Globus pallidus (tissue), 1 donor: ENCODE measurements around the gene PROKR1.
"Not testable (repeated sequence)": the region's sequence is repeated elsewhere in the genome, so short reads cannot be mapped to it uniquely, and the experiment has no call there.

ENCODE experiments used
- DNase-seq: peaks from one replicate; pipeline ENCODE4 v3.0.0-alpha.2; 2015; ENCODE audit warnings: low spot score

PROKR1 gene

GRCh38 chr2:68643011-68643873, at the start of gene PROKR1:
Gene PROKR1 (plus strand): TSS chr2:68643579. CDS start chr2:68645822, 2,243 bp downstream.
- DNase-seq = no peak

GRCh38 chr2:68594041-68594440, 49.3 kb upstream of the PROKR1 start:
- DNase-seq = no peak

DNA sequence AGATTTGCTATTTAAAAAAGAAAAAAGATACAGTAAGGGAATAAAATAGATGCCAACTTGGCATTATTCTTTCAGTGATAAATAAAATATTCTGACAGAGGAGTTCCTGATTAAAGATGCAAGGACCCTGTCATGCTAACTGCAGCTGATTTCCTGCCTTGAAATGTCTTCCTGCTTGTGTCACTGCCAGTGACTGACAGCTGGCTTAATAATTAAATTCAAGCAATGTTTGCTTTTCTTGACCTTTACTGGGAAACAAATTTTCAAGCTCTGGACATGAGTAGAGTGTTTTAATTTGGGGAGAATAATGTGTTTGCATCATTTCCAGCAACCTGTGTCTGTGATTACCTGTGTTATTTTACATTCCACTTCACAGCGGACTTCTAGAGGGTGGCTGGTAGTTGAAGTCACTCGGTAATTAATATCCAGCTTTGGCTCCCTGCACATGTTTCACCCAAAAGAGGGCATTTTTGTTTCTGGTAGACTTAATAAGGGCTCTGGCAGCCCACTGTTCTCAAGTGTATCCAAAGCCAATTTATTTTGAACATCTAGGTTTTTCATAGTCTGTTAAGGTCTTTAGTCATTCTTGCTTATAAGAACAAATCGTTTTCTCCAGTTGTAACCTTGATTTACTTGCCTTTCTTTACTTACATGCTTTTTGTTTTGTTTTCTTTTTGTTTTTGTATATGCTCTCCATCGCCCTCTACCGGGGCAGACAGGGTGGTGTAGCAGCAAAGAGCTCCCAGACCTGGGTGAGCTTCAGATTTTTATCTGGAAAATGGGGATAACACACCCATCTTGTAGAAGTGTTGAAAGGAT, 48.5 kb upstream of the PROKR1 start:
- DNase-seq = peak; percentile 1

DNA sequence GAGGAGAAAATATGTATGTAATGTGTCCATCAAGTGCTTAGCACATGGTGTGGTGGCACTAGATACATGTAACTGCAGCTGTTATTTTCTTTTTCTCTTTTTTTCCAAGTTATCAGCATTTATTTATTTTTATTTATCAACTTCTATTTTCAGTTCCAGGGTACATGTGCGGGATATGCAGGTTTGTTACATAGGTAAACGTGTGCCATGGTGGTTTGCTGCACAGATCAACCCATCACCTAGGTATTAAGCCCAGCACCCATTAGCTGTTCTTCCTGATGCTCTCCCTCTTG, 47.9 kb upstream of the PROKR1 start:
- DNase-seq = not testable (repeated sequence)

GRCh38 chr2:68600495-68600894, 42.9 kb upstream of the PROKR1 start:
- not testable (repeated sequence) for DNase-seq

DNA sequence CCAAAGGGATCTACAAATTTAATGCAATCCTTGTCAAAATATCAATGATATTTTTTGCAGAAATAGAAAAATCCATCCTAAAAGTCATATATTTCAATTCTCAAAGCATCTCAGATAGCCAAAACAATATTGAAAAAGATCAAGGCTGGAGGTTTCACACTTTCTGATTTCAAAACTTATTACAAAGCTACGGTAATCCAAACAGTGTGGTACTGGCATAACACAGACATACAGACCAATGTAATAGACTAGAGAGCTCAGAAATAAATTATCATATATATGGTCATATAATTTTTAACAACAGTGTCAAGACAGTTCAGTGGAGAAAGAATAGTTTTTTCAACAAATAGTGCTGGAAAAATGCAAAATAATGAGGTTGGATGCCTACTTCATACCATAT, 40.3 kb upstream of the PROKR1 start:
- no peak for DNase-seq

DNA sequence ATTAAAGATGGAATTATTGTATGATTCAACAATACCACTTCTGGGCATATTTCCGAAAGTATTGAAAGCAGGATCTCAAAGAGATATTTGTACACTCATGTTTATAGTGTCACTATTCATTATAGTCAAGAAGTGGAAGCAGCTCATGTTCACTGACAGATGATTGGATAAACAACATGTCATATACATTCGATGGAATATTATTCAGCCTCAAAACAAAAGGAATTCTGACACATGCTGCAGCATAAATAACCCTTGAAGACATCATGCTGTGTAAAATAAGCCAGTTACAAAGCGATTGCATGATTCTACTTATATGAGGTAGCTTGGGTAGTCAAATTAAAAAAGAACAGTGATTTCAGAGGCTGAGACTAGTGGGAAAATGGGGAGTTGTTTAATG, 39.3 kb upstream of the PROKR1 start:
- DNase-seq = no peak

DNA sequence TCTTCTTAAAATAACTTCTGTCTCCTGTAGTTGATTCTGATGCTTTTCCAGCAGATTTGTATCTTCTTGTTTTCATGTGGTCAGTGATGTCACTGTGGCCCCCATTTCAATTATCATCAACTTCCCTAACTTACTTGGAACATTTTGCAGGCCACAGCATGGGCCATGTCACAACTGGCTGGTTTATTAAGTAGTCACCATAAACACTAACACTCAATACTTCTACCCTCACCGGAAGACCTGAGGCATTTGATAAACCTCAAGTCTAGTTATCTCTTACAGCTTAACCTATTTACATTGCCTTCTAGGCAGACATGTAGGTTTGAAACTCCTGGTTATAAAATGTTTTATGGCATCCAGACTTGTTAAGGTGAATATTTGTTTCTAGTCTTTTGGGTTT, 37.4 kb upstream of the PROKR1 start:
- DNase-seq = no peak

DNA sequence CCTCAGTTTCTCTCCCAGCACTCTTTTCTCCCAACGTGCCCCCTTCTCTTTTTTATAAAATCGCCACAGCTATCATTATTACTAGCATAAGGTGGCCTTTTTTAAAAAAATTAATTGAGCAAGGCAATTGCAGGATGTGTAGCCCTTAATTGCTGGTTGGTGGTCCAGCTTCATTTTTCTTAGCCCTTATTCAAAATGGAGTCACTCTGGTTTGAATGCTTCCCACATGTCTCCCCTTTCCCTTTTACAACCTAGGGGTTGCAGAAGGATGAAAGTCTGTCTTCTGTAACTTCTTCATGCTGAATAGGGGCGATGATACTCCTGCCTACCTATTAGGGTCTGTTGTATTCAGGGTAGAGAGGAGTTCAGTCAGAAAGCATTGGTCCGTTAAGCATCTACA, 36.6 kb upstream of the PROKR1 start:
- DNase-seq = no peak

DNA sequence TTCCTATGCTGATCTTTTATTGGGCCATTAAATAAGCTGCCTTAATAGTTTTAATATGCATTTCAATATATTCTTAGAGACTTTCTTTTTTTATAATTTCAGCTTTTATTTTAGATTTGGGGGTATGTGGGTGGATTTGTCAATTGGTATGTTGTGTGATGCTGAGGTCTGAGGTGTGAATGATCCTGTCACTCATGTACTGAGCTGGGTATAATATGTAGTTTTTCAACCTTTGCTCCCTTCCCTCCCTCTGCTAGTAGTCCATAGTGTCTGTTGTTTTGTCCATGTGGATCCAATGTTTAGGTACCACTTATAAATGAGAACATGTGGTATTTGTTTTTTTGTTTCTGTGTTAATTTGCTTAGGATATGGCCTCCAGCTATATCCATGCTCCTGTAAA, 35.5 kb upstream of the PROKR1 start:
- no peak for DNase-seq

- DNase-seq = no peak
Measured at GRCh38 chr2:68612765-68613519, 30.4 kb upstream of the PROKR1 start.

DNA sequence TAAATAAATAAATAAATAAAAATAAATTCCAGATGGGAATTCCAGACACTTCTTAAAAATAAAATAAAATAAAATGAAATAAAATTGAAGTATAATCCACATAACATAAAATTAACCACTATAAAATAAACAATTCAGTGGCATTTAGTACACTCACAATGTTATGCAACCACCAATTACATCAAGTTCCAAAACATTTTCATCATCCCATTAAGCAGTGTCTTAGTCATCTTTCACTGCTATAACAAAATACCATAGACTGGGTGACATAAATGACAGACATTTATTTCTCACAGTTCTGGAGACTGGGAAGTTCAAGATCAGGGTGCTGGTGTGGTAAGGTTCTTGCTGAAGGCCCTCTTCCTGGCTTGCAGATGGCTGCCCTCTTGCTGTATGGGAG, 22.6 kb upstream of the PROKR1 start:
- DNase-seq = no peak

GRCh38 chr2:68623820-68624219, 19.6 kb upstream of the PROKR1 start:
- no peak for DNase-seq

- no peak for DNase-seq
Measured at GRCh38 chr2:68627615-68628014, 15.8 kb upstream of the PROKR1 start.

DNA sequence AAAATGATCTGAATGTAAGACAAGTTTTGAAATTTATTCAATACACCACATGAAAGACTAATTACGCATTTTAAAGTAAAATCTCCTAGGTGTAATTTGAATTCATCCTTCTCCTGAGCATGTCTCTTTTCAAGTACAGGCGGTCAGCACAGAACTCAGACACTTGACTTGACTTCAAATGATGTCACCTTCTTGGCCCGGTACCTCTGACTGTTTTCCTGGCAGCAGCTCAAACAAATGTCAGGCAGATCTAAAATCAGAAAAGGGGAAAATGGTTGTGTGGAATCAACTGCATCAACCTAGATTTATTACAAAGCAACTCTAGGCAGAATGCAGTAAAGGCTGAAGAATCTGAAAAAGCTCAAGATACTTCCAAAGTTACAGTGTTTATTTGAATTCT, 11.4 kb upstream of the PROKR1 start:
- no peak for DNase-seq

DNA sequence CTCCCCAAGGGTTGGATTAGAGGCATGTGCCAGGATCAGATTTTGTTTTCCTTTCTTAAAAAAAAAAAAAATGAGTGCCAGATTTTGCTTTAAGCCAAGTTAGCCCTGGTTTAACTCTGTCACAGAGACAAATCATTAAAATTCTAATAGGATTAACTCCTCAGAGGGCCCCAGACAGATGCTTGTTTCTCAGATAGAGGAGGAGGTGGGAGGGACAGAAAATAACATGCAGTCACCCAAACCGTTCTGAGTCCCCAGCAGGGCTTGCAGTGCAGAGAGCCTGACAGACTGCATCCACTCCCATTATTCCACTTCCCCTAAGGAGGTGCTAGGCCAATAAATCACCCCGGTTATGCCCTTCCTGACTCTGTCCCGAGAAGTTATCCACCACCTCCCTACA, 6.3 kb upstream of the PROKR1 start:
- DNase-seq = no peak

- no peak for DNase-seq
Measured at GRCh38 chr2:68643874-68644485, 601 bp downstream of the PROKR1 start.

- DNase-seq = no peak
Measured at GRCh38 chr2:68645523-68645922, 2.1 kb downstream of the PROKR1 start.

DNA sequence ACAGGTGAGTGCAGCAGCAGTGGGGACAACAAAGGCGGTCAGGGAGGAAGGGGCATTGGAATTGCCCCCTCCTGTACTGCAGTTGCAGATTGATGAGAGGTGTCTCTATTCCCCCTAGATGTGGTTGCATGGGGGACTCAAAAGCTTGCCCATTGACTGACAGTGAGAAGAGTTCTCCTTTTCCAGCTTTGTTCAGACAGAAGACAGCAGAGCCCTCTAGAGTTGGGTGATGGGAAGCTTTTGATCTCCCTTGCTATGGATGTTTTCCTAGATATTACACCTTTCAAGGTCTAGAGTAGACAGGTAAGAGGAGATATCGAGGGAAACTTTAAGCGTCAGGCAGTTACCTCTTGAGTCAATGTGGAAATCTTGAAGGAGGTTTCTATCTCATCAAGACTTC, 2.9 kb downstream of the PROKR1 start:
- DNase-seq = no peak

- DNase-seq = no peak
Measured at GRCh38 chr2:68650645-68651044, 7.3 kb downstream of the PROKR1 start.

- no peak for DNase-seq
Measured at GRCh38 chr2:68653034-68653433, 9.7 kb downstream of the PROKR1 start.

DNA sequence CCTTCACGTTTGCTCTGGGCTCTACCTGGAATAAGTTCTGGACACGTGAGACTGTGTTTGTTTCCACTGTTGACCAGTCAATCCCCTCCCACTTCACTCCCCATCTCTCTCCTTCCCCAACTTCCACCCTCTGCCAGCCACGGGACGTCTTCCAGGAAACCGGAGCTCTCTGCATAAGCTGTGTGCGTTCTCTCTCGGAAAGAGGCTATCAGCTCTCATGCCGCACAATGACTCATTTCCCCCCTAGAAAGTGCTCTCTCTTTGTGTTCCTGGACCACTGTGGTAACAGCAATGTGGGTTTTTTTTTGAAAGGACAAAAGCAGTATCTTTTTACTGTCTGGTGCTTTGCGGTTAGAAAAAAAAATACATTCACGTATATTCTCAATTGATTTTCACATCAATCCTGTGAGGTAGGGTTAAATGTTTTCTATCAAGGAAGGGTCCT, 10.2 kb downstream of the PROKR1 start:
- no peak for DNase-seq
